ENCODE measurements around the gene SPTBN1.
A peak's percentile ranks its signal among the peaks of the same experiment; 100 is the strongest.

SPTBN1 gene

DNA sequence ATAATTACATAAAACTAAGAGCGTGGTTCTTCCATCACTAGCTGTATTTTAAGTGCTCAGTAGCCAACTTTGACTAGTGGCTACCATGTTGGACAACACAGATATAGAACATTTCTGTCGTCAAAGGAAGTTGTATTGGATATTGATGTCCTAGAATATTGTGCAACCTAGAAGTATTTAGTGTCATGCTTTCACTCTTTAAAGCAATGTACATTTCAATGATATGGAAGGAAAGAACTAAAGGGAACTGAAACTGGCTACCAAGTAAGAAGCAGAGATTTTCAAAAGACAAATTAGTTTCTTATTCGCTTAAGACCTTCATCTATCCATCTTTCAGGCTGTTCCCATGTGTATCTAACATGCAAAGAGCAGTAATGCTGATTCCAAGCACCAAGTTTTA lies 182.0 kb downstream of the SPTBN1 start:
- no peak for DNase-seq

DNA sequence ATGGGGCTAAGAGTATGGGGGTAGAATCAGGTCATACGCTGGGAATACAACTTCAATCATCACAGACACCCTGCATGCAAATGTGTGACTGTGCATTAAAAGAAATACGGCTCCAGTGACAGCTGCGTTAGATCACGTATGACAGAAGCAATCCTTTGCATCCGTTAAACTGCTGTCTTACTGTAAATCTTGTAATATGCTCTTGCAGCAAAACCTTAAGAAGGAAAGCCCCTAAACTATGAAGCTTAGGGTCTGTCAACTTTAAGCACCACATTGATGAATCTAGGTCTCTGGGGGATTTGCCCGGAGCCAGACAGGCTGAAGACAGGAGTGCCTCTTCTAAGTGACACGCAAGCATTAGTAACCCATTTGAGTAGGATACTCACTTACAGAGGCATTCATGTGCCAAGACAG lies 182.7 kb downstream of the SPTBN1 start:
- DNase-seq: no peak

DNA sequence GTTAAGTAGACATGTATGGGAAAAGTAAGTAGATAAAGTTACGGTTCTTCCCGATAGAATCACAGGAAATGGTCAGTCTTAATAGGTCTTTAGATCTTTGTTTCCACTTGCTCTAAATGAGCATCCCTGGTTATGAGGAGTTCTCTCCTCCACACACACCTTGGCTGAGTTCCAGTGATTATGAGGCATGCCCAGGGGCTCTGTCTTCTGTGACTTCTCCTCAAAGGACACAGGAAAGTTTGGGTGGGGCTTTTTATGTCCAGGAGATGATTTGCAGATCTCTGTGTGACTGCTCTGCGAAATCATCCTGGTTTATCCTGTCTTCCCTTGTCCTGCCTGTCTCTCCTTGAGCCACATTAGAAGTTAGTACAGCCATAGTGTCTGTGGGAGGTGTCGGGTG lies 183.5 kb downstream of the SPTBN1 start:
- no peak for DNase-seq

DNA sequence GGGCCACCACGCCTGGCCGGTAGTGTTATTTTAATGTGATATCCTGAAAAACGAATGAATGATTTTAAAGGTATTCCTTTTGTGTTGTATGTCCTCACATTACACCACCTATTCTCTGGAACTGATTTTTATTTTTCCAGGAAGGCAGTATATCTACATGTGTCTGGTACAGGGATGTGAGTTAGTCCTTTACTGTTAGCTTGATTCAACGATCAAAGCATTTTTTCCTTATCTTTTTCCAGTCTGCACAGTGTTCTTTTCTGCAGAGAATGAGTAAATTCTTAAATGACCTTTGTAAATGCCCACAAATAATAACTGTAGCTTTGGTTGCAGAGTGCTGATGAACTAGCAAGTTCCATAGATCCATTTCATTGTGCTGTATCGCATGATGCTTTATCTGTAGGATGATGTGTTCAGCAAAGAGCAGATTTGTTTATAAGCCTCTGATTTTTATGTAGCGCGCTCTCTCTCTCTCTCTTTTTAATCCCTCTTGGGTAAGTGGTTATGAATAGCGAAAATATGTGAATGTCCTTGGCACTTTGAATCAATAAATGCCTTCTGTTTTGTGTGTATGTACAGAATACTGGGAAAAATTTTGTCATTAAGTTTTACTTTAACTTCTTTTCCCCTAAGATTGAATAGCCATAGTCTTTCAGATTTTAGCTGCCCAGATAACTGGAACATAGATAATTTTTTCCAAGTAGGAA lies 184.9 kb downstream of the SPTBN1 start:
- DNase-seq: no peak

DNA sequence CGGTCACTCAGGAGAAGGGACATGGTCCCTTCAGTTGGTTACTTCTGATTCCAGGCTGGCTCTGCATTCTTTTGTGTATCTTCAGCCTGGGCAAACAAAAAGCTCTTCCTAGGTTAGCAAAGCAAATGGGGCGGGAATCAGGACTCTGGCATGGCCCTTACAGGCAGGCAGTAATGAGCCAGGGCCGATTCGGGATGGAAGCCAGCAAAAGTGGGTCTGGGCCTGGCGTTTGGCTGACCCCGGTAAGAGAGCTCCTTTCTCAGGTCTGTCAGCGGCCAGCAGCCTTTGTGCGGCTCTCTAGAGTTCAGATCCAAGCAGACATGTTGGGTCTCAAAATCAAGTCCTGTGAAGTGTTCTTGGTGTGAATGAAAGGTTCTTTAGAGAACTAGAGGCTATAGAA lies 185.9 kb downstream of the SPTBN1 start:
- DNase-seq: no peak

DNA sequence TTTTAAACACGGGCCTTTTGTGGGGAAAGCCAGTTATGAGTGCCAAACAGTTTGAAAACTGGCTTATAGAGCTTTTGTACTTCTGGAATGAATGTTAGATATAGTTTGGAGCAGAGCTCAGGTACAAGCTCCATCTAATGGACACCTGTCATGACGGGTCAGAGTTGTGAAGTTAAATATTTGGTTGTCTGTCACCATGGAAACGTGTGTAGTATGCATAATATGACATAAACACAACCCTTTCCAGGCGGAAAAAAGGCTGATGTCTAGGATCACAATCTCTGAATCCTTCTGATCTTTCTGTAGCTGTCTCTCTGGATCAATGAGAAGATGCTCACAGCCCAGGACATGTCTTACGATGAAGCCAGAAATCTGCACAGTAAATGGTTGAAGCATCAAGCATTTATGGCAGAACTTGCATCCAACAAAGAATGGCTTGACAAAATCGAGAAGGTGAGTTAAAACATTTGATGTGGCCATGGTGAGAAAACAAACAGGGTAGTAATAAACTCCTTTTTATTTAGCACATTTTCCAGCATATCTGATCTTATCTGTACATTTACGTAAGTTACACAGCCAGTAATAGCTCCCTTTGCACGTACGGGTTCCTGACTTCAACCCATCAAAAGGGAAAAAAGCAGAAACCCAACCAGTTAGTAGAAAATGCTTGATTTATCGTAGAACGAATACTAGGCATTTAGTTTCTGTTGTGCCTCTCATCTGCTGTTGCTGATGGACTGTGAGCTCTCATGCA lies 186.7 kb downstream of the SPTBN1 start:
- no peak for DNase-seq

DNA sequence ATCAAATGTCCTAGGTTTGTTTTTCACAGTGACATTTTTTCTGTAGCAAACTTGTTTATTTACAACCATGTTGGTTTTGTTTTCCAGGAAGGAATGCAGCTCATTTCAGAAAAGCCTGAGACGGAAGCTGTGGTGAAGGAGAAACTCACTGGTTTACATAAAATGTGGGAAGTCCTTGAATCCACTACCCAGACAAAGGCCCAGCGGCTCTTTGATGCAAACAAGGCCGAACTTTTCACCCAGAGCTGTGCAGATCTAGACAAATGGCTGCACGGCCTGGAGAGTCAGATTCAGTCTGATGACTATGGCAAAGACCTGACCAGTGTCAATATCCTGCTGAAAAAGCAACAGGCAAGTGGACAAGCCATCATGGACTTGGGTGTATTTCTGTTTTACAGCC lies 188.1 kb downstream of the SPTBN1 start:
- DNase-seq: no peak

DNA sequence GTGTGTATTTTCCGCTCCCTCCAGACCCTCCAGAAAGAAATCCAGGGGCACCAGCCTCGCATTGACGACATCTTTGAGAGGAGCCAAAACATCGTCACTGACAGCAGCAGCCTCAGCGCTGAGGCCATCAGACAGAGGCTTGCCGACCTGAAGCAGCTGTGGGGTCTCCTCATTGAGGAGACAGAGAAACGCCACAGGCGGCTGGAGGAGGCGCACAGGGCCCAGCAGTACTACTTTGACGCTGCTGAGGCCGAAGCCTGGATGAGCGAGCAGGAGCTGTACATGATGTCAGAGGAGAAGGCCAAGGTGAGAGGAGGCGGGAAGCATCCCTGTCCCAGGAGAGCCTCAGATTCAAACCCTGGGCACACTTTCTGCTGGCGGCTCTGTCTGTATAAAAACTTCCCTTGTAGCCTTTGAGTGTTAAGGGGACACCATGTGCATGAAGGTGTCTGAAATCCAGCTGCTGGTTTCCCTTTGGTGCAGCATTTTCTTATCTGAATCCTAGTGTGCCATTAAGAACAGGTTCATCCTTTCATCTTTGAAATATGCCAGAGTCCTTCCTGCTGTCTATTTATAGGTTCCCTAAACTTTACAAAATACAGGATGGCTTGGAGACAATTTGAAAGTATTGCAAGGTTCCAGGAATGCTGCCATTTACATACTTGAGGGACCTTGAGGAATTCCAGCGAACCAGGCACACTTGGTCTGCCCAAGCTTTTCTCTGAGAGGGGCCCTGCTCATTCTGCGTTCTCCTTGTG lies 190.2 kb downstream of the SPTBN1 start:
- DNase-seq: no peak

DNA sequence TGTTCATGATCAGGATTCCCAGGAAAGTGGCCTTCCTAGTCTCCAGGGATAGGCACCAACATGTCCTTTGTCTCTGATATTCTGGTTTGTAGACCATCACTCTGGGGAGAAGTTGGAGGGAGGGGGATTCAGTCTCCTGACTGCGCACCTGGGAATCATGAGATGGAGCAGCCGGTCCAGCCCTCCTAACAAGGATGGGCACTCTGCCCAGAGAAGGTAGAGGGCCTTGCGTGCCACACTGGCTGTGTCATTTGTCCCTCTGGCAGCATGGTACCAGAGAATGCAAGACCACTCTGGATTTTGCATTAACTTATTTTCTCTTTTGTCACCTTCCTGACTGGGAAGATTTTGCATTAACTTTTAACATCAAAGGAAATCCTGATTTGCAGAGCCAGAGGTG lies 192.1 kb downstream of the SPTBN1 start:
- DNase-seq: no peak

DNA sequence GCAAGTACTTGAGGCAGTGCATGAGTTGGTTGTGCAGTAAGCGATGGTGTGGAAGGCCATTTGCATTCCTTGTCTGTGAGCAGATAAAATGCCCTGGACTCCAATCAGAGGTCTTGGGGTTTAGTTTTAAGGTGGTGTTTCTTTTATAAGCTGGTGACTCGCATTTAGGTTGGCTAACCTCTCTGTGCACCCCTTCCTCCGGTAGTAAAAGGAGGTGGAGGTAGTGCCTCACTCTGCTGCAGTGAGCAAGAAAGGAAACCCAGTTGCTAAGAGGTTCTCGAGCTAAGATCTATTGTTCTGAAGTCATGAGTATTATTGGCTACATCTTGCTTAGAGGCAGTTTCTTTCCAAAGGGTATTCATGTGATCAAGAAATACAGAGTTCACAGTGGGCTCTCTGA lies 193.1 kb downstream of the SPTBN1 start:
- no peak for DNase-seq

DNA sequence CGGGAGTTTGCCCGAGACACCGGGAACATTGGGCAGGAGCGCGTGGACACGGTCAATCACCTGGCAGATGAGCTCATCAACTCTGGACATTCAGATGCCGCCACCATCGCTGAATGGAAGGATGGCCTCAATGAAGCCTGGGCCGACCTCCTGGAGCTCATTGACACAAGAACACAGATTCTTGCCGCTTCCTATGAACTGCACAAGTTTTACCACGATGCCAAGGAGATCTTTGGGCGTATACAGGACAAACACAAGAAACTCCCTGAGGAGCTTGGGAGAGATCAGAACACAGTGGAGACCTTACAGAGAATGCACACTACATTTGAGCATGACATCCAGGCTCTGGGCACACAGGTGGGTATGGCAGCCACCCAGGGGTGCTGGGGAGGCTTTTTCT lies 193.5 kb downstream of the SPTBN1 start:
- DNase-seq: no peak

DNA sequence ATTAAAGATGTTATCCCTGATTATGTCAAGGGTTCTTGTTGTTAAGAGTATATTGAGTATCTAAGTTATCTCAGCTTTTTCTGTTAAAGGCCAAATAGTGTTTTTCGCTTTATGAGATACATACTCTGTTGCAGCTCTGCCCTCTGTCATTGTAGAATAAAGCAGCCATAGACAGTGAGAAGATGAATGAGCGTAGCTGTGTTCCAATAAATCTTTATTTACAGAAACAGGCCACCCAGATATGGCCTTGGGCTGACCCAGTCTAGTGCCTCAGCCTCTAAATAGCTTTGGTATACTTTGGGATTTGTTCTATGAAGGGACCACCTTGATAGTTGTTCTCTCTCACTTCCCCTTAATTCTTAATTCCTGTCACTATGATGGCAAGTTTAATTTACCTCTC lies 194.5 kb downstream of the SPTBN1 start:
- no peak for DNase-seq

DNA sequence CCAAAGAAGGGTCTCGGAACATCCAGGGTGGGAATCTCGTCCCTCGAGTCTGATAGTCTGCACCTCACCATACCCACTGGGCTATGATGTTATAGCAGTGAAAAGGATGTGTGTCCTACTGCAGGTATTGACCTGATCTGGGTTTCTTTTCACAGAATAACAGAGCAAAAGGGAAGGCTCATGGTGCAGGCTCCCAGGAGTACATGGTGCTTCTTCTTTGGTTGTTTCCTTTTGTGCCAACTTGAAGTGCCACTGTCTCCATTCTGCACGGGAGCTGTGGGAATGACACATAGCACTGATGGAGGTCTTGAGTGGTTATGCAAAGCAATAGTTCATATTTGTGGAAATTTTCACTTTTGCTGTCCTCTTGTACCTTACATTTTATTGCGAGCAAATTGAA lies 195.2 kb downstream of the SPTBN1 start:
- no peak for DNase-seq

DNA sequence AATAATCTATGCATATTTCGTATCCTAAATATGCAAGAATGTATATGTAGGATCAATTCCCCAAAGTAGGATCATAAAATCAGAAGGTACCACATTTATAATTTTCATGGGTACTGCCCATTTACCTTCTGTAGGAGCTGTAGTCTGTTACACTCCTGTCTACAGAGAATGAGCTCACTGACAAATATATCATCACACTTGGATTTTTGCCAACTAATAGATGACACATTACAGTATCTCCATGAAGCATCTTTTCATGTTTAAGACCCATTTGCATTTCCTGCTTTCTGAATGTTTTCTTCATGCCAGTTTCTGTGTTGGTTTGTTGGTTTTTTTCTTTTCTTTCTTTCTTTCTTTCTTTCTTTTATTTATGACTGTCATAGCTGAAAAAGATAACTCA lies 196.4 kb downstream of the SPTBN1 start:
- DNase-seq: no peak

DNA sequence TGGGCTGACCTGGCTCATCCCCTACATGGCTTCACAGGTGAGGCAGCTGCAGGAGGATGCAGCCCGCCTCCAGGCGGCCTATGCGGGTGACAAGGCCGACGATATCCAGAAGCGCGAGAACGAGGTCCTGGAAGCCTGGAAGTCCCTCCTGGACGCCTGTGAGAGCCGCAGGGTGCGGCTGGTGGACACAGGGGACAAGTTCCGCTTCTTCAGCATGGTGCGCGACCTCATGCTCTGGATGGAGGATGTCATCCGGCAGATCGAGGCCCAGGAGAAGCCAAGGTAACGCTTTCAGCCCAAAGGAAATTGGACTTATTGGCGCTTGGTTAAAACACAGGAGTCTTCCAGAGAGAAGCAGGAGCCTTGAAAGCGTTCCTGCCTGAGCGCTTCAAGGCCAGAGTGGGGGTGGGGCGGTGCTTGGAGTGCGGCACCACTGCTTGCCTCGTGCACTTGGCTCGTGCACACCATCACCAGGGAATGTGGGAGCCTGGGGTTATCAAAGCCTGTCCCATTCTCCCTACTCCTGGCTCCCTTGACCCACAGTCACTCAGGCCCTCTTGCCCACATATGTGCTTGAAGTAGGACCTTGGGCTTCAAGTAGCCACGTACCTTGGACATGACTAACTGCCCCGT lies 197.6 kb downstream of the SPTBN1 start:
- no peak for DNase-seq

DNA sequence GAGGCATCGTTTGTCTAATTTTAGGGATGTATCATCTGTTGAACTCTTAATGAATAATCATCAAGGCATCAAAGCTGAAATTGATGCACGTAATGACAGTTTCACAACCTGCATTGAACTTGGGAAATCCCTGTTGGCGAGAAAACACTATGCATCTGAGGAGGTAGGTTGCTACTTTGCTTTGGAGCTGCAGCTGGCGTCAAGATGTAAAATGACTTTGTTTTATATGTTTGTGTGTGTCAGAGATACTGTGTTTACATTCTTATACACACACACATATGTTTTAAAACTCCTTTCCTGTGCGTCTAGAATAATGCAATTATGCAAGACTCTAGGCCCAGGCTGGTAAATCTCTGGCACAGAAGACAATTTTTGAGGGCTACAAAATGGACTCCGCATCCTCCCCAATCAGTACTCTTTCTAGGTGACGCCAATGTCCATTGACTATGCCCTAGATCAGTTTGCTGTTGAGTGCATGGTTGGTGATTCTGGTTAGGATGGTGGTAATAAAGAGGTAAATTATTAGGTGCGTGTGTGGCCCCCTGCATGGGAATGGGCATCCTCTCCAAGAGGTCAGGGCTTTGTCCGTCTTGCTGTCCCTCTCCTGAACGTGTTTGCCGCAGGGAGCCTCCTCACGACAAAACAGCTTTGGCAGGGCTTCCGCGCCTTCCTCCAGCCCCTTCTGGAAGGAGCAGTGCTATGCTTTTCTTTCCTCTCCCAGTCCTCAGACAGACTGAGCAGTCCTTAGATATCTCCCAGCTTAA lies 199.1 kb downstream of the SPTBN1 start:
- DNase-seq: no peak

DNA sequence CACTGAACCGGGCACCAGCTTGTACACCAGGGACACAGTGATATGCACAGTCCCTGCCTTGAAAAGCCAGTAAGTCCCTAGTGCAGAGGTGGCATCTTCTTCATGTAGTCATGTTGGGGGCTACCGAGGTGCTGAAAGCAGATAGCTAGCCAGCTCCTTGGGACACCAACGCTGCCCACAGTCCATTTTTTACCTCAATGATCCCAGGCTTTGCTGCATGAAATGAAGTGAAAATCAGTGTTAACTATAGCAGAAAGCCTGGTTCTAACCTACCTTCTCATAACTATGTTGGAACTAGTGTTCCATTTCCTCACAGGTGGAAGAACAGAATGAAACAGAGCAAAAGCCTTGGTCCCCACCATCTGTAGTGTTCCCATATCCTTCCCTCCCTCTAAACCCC lies 200.7 kb downstream of the SPTBN1 start:
- no peak for DNase-seq

DNA sequence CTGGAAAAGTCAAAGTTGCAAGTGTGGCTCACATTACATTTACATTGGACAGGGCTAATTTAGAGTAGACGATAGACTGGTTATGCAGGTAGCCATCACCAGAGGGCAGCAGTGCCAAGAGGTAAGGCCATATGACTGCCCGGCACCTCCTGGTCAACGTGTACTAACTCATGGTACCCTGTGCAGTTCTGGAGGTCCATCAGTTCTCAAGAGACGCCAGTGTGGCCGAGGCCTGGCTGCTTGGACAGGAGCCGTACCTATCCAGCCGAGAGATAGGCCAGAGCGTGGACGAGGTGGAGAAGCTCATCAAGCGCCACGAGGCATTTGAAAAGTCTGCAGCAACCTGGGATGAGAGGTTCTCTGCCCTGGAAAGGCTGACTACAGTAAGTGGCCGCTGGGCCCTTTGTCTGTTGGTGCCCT lies 201.5 kb downstream of the SPTBN1 start:
- DNase-seq: peak in 1 of 4 experiments; percentile 7

DNA sequence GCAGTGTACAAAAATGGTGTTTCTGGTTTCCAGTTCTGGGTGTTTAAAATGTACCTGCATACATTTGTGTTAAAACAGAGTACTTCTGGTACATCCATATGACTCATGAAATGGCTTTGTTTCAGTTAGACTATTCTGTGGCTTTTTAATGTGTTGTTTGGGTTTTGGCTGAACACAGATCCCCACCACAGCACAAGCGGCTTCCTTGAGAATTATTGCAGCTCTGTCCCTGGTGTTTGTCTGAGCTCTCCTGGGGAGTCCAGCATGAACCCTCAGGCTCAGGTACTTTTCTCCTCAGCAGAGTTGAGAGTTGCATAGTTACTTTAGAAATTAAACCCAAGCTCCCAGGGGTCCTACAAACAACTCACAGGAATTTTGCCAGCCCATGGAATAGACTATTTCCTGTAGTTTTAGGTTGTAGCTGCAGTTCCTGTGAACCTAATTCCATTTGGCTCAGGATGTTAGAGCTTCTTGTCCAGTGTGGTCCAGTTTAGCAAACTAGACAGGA lies 202.5 kb downstream of the SPTBN1 start:
- no peak for DNase-seq

DNA sequence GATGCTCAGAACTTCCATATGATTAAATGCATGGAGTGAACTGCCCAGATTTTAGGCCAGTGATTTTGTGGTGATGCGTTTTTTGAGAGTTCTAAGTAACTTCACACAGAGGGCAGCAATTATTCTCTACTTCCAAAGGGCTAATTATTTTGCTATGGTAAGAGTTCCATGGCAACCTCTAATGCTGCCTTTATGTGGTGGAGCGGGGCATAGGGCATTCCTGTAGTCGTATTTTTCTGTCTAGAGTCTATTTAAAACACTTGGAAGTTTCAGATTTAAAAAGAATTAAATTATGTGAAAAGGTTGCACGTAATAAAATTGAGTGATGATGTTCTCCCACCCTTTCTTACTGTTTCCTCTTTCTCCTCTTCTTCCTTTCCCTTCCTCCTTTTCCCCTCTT lies 203.4 kb downstream of the SPTBN1 start:
- DNase-seq: no peak

DNA sequence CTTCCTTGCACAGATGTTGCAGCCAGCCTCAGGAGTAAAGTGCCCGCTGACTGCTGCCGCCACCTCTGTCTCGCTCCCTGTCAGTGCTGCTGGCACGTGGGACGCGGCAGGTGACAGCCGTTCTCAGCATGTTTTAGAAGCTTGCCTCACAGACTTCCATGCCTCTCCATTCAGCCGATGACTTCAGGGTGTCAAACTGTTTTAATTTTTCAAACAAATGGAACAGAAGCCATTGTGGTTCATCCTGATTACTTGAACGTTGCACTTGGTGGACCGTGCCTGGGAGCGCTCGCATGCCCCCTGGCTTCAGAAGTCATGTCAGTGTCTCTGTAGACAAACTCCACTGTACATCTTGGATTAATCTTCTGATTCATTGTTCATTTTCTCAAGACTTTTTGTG lies 204.6 kb downstream of the SPTBN1 start:
- DNase-seq: no peak

DNA sequence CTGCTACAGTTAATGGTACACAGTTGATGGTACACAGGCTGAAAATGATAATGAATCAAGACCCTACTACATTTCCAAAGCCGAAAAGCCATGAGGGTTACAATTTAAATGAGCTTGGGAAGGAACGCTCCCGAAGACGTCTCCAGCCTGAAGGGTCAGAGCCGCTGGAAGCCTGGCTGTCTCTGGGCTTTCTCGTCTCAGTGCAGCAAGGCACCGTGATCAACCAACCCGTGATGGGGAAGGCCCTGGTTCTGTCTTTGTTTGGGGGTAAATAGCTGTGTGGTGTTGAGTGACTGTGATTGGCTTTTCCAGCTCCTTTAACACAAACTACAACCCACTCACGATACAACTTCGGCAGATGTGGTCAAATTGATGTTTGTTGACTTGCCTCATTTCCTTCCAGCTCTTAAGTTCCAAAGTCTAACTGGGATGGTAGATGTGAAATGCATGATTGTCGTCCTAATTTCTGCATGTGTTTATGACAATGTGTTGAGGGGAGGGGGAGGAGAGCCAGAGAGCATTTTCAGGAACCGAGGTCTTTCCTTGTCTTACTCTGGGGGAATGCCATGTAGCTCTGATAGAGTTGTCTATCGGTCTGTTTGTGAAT lies 207.4 kb downstream of the SPTBN1 start:
- no peak for DNase-seq
